Tibial artery (tissue), 4 donors: ENCODE data around the gene SLC8A3.

Experiments
- DNase-seq, 2 donors: peaks; one replicate each; pipeline ENCODE4 v3.0.0-alpha.2; 2019
- H3K27ac ChIP-seq, 2 donors: fragments of 200-600 bp; sonication (generic) in 1 of 2; 1 replicate in 1 of 2; 2 replicates in 1 of 2; pipeline ENCODE4 v1.5.1; 2018 to 2019; ENCODE audit warnings: mild to moderate bottlenecking in 1 of 2
- H3K27me3 ChIP-seq, 2 donors: fragments of 200-600 bp; sonication (generic) in 1 of 2; one replicate each; pipeline versions ENCODE4 v1.5.1 to v1.6.0; 2016 to 2019
- H3K36me3 ChIP-seq, 3 donors: fragments of 200-600 bp; sonication (generic) in 2 of 3; one replicate each; pipeline ENCODE4 v1.5.1; 2016 to 2019; ENCODE audit warnings: mild to moderate bottlenecking in 2 of 3
- H3K4me1 ChIP-seq, 4 donors: fragments of 200-600 bp; sonication (generic) in 2 of 4; 1 replicate in 3 of 4; 2 replicates in 1 of 4; pipeline ENCODE4 v1.5.1; 2016 to 2019
- H3K4me3 ChIP-seq, 2 donors: fragments of 200-600 bp; sonication (generic) in 1 of 2; 1 replicate in 1 of 2; 2 replicates in 1 of 2; pipeline ENCODE4 v1.5.1; 2018 to 2019; ENCODE audit warnings: mild to moderate bottlenecking in 2 of 2
- H3K9me3 ChIP-seq, 3 donors: fragments of 200-600 bp; sonication (generic) in 1 of 3; one replicate each; pipeline ENCODE4 v1.5.1; 2016 to 2019
- intact Hi-C: fragments of 100-400 bp; cut with DNase I; formaldehyde crosslinking; loops from one replicate; pipeline ENCODE4 v1.15.0; 2023; ENCODE audit warnings: low total_unique reads
- TF ChIP-seq, protein P1 (sequence below), 2 experiments: fragments of 200-600 bp in 1 of 2; fragments of 450-650 bp in 1 of 2; IDR thresholded peaks; one replicate each; pipeline ENCODE4 v1.5.1; 2017 to 2019; ENCODE audit warnings: antibody characterized with exemption in 2 of 2, mild to moderate bottlenecking in 1 of 2, moderate library complexity in 1 of 2

Gene SLC8A3

DNA sequence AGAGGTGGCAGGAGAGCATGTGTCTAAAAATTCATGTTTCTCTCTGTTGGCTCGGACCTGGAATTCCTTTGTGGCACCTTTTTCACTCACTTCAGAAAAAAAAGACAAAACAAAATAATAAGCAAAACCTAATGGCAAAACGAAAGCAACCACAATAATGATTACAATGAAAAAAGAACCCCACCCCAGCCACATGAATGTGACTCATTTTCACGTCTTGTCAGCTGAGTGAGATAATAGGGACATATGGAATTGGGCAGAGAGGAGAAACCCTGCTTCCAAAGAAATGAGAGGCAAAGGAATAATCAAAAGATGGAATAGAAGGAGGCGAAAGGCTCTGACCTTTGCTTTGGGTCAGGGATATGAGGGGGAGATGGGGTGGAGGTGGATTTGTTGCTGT is 143.4 kb downstream of the SLC8A3 start:
- Histone ChIP-seq H3K27ac (no peak overlapping the region), H3K4me1 (no peaks in the 10 kb centered on the region), H3K36me3 (no peaks in the 10 kb centered on the region), H3K4me3 (no peak overlapping the region), H3K9me3 (no peaks in the 10 kb centered on the region), H3K27me3 (peaks cover 0 to 3% of the 10 kb centered on the region in 2 donors)
- no peak for DNase-seq
- TF ChIP-seq, protein P1, sequence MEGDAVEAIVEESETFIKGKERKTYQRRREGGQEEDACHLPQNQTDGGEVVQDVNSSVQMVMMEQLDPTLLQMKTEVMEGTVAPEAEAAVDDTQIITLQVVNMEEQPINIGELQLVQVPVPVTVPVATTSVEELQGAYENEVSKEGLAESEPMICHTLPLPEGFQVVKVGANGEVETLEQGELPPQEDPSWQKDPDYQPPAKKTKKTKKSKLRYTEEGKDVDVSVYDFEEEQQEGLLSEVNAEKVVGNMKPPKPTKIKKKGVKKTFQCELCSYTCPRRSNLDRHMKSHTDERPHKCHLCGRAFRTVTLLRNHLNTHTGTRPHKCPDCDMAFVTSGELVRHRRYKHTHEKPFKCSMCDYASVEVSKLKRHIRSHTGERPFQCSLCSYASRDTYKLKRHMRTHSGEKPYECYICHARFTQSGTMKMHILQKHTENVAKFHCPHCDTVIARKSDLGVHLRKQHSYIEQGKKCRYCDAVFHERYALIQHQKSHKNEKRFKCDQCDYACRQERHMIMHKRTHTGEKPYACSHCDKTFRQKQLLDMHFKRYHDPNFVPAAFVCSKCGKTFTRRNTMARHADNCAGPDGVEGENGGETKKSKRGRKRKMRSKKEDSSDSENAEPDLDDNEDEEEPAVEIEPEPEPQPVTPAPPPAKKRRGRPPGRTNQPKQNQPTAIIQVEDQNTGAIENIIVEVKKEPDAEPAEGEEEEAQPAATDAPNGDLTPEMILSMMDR (IDR thresholded peaks at IDR 0.05) = no peak
- intact Hi-C loops = no loop called here

- TF ChIP-seq, protein P1 (IDR thresholded peaks at IDR 0.05) = no peak
- intact Hi-C loops = no loop called here
- DNase-seq = no peak
- peaks cover 0 to 3% of the 10 kb centered on the region in 2 donors for H3K27me3 ChIP-seq
- no peak overlapping the region for H3K4me3 ChIP-seq
- no peaks in the 10 kb centered on the region for H3K4me1 ChIP-seq
- no peaks in the 10 kb centered on the region for H3K36me3 ChIP-seq
- H3K27ac ChIP-seq = no peak overlapping the region
- no peaks in the 10 kb centered on the region for H3K9me3 ChIP-seq
Measured at GRCh38 chr14:70043001-70043400, 145.8 kb downstream of the SLC8A3 start.

- H3K9me3 ChIP-seq = no peaks in the 10 kb centered on the region
- no peaks in the 10 kb centered on the region for H3K36me3 ChIP-seq
- peaks cover 0 to 7% (median 3%) of the 10 kb centered on the region in 4 donors for H3K4me1 ChIP-seq
- TF ChIP-seq, protein P1 (IDR thresholded peaks at IDR 0.05) = no peak
- intact Hi-C loops = no loop called here
- H3K4me3 ChIP-seq = no peak overlapping the region
- peaks cover 0 to 1% of the 10 kb centered on the region in 2 donors for H3K27me3 ChIP-seq
- no peak overlapping the region for H3K27ac ChIP-seq
- DNase-seq = no peak
Measured at GRCh38 chr14:70036665-70037064, 152.1 kb downstream of the SLC8A3 start.

GRCh38 chr14:70034257-70034656 is 154.5 kb downstream of the SLC8A3 start:
- intact Hi-C loops = no loop called here
- no peak for DNase-seq
- Histone ChIP-seq H3K9me3 (no peaks in the 10 kb centered on the region), H3K27me3 (no peaks in the 10 kb centered on the region), H3K27ac (no peak overlapping the region), H3K4me1 (peaks cover 0 to 7% (median 3%) of the 10 kb centered on the region in 4 donors), H3K4me3 (no peak overlapping the region), H3K36me3 (no peaks in the 10 kb centered on the region)
- TF ChIP-seq, protein P1 (IDR thresholded peaks at IDR 0.05) = no peak

GRCh38 chr14:70033561-70033960 is 155.2 kb downstream of the SLC8A3 start:
- intact Hi-C loops = no loop called here
- TF ChIP-seq, protein P1 (IDR thresholded peaks at IDR 0.05) = no peak
- no peaks in the 10 kb centered on the region for H3K36me3 ChIP-seq
- no peaks in the 10 kb centered on the region for H3K27me3 ChIP-seq
- peaks cover 0 to 7% (median 3%) of the 10 kb centered on the region in 4 donors for H3K4me1 ChIP-seq
- no peak overlapping the region for H3K4me3 ChIP-seq
- DNase-seq = no peak
- no peak overlapping the region for H3K27ac ChIP-seq
- H3K9me3 ChIP-seq = no peaks in the 10 kb centered on the region

- H3K27ac ChIP-seq = no peak overlapping the region
- DNase-seq = no peak
- TF ChIP-seq, protein P1 (IDR thresholded peaks at IDR 0.05) = no peak
- H3K4me1 ChIP-seq = peaks cover 0 to 7% (median 3%) of the 10 kb centered on the region in 4 donors
- intact Hi-C loops = no loop called here
- no peak overlapping the region for H3K4me3 ChIP-seq
- no peaks in the 10 kb centered on the region for H3K9me3 ChIP-seq
- no peaks in the 10 kb centered on the region for H3K27me3 ChIP-seq
- H3K36me3 ChIP-seq = no peaks in the 10 kb centered on the region
Measured at GRCh38 chr14:70033116-70033515, 155.6 kb downstream of the SLC8A3 start.
